NCI-H1930 (cell line): ENCODE measurements around the gene PRELP.
"Not testable (repeated sequence)": the region's sequence is repeated elsewhere in the genome, so short reads cannot be mapped to it uniquely, and the experiment has no call there.

Source experiments
- DNase-seq, 2 experiments: peaks; one replicate each; lab custom pipeline; 2025; lab: John Stamatoyannopoulos, UW

Gene PRELP

DNA sequence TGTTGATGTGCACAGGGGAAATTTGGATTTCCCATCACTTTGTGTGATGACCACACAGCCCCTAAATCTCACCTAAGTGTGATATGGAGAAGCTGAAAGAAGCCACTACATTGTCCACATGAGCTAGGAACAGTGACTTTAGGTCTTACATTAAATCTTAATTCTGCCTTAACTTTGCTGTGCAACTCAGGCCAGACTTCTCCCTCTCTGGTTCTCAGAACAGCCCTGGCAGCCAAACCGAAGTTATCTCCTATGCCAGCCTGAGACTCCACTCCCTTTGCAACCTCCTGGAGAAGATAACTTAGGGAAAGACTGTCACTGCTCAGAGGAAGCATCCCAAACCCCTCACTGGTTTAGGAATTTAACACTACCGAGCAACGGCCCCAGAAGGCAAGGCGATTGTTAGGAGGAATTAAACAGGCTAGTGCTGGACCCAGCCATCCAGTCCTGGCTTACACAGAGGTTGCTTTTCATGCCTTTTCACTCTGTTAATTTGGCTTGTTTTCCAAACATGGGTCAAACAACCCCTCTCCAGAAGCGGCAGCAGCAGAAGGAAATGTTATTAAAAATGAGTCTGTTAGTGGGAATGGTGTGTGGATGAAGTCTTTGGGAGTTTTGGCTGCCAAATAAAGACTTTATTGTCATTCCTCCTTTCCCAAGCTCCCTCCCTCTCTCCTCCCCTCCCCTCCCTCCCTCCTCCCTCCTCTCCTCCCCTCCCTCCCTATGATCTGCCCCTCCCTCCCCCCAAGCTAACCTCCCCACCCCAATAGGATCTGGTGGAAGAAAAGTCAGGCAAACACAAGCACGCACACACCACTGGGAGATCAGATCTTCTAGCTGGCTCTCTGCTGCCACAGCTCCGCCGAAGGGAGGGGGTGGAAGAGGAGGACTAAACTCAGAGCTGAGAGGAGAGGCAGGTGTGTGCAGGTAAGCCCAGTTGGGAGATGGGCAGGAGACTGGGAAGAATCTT is at the start of gene PRELP:
PRELP (plus strand) TSS at position 795 of the 970 bp plus-strand sequence. CDS start 7,379 bp downstream, outside the sequence.
- no peak for DNase-seq

GRCh38 chr1:203426366-203426765 is 49.2 kb upstream of the PRELP start:
- no peak for DNase-seq

DNA sequence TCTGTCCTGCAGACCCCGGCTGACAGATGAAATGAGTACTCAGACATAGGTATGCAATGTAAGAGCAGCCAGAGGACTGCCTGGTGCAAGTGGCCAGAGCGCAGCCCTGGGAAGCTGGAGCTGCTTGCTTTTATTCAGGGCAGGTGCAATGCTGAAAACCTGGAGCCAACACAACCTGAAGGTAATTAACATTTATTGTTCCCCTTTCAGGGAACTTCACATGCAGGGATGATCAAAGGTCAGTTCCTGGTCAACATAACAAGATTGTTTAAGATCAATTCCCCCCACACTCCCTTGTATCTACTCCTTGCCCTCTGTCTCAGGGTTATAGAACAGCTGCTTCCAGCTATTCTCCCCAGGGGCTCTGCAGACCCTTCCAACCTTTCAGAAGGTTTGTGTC is 48.7 kb upstream of the PRELP start:
- no peak for DNase-seq

DNA sequence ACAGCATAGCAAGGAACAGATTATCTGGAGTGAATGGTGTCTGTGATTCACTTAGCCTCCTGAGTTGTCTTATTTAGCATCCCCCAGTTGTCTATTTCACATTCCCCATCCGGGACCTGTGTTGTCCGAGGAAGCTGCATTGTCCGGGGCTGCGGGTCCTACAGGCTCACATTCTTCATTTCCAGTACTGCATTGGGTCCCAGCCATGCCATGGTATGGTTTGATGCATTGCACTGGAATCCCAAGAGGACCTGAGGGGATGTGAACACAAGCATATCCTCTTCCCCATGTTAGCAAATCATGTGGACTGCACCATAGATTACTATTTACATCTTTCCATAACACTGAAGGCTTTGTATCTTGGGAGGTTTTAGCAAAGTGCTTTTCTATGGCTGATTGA is 48.2 kb upstream of the PRELP start:
- DNase-seq, result no peak

GRCh38 chr1:203428981-203429599 is 46.5 kb upstream of the PRELP start:
- no peak for DNase-seq

DNA sequence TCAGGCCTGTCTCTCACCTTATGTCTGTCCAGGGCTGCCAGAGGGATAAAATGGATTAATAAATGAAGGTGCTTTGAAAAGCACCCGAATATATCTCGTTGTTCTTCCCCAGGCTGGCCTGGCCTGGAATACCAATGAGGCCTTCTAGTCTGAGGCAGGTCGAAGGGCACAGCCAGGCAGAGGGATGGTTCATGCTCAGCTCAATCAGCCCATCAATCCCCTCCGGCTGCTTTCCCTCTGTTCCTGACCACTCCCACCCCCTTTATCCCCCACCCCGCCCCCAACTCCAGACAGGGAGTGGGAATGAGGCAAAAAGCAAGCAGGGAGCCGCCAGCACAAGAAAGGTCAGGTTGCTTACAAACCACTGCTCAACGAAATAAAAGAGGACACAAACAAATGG is 40.0 kb upstream of the PRELP start:
- no peak for DNase-seq

DNA sequence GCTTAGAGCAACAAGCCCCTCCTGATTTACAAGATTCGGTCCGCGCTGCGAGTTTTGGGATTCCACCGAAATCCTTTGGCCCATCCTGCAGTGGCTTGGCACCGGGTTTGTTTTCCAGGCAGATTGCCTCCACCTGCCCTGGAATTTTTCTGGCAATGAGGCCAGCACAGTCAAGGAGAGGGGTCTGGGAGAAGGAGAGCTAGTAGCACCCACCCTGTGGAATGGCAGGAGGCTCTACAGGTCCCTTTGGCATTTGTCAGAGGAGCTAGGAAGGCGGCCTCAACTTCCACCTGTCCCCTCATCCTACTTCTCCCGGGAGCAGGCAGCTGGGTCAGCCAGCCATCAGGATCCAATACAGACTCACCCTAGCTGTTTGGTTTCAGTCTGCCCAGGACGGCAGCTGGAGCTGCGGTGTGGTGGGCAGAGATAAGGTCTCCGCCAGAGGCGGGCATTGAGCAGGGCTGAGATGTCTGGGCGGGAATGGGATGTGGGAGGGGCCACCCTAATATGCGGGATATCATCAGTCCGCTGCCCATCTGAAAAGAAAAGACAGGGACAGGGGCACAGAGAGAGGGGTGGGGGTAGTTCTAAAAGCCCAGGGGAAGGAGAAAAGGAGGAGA is 37.8 kb upstream of the PRELP start:
- no peak for DNase-seq

- DNase-seq, result no peak
Observed at GRCh38 chr1:203439131-203439730, 36.4 kb upstream of the PRELP start.

- no peak for DNase-seq
Observed at GRCh38 chr1:203440771-203441170, 34.8 kb upstream of the PRELP start.

- no peak for DNase-seq
Observed at GRCh38 chr1:203441766-203442165, 33.8 kb upstream of the PRELP start.

DNA sequence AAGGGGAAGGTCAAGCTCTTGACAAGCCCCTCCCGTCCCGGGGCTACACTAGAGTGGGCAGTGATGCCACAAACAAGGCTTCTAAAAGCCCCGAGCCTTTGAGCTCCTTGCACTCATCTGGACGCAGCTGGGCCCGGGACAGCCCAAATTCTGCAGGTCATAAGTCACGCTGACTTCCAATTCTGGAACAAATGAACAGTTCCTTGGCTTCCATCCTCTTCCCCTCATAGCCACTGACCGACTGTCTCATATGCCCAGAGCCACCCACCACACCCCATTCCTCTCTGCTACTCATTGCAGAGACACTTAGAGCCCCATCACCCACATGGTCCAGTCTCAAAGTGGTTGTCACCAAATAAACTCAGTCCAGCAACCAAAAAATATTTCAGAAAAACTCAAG is 32.8 kb upstream of the PRELP start:
- DNase-seq, result no peak

DNA sequence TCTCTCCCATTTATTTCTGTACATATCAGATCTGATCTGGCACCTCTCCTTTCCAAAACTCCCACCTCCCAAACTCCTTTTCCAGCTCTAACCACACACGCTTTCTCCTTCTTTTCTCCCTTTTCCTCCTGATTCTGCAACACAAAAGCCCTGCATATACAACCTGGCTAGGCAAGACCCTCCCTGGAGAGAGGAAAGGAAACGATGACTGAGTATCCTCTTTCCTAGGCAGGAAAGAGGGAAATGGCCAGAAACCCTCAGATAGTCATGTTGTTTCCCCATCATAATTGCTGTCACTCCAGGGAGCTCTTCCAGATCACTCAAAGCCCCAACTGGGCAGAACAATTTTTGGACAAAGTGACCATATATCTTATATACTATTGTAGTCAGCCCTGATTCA is 32.3 kb upstream of the PRELP start:
- DNase-seq, result no peak

- no peak for DNase-seq
Observed at GRCh38 chr1:203444171-203444576, 31.4 kb upstream of the PRELP start.

DNA sequence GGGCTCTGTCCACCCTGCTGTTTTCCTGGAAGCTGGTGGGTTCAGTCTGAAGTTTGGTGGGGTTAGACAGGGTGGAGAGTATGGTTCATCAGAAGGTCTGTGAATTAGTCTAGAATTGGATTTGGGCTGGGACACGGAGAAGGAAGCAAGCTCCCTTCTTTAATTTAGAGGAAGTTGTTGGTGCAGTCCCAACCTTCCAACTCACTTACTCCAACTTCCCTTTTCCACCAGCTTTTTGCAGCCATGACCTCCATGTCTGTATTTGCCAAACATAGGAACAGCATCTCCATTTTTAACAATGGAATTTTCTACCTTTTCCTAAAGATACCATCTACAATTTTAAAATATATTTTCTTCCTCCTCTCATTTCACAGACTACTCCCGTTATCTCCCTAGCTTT is 28.5 kb upstream of the PRELP start:
- no peak for DNase-seq

DNA sequence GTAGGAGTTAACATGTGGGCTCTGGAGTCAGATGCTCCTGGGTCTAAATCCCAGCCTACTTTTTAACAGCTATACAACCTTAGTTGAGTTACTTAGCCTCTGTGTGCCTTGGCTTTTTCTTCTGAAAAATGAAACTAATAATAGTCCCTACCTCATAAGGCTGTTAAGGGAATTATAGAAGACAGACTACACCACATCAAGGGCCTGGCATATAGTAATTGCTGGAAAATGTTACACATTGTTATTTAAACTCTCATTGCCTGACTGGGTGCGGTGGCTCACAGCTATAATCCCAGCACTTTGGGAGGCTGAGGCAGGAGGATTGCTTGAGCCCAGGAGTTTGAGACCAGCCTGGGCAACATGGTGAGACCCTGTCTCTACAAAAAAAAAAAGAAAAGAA is 28.0 kb upstream of the PRELP start:
- DNase-seq, result not testable (repeated sequence)

DNA sequence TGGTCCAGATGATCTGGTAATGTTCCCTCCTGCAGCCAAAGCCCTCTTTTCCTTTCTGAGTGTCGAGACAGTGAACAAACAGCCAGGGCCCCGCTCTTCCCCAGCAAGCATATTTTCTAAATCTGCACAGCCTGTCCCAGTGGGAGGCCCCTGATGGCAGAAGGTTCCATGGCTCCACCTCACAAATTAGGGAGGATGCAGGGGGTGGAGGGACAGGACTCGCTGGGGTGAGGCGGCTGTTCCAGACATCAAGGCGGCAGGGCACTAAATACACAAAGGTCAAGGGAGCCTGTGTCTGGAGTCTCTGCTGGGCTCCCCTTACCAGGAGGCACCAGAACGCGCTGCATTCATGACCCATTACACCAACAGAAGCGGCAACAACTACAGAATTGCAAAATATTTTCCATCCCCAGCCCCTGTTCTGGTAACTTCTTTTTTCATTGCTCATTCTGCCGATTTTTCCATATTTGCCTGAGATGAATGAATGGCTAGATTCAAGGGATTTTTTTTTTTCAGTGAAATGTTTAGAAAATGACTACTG is 27.0 kb upstream of the PRELP start:
- no peak for DNase-seq

DNA sequence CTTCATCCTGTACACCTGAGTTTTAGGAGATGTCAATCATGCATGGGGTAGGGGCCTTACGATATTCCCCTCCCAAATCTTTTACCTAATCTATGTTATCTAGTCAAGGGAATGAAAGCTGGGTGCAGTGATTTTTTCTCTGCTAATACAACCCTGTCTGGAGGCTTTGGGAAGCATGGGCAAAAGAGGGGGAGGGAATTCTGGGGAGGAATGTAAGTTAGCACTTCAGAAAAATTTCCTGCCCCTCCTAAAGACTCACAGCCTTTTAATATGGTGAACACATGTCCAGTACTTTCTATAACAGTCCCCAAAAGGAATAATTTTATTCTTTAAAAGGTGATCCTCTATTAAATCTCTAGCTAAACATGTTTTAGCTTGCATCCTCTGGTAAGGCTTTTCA is 25.6 kb upstream of the PRELP start:
- DNase-seq, result no peak

GRCh38 chr1:203450479-203451149 is 25.0 kb upstream of the PRELP start:
- DNase-seq, result no peak

- no peak for DNase-seq
Observed at GRCh38 chr1:203451836-203452784, 23.5 kb upstream of the PRELP start.

GRCh38 chr1:203453016-203453415 is 22.6 kb upstream of the PRELP start:
- no peak for DNase-seq
